Motor neuron (in vitro differentiated cells): ENCODE data around the gene GPR85. TPM values are rescaled to one million over a fixed set of nuclear protein-coding genes. Genes with fewer than 3 reads are reported as not detected.
A peak's percentile ranks its signal among the peaks of the same experiment; 100 is the strongest.
"Not testable (repeated sequence)": the region's sequence is repeated elsewhere in the genome, so short reads cannot be mapped to it uniquely, and the experiment has no call there.

Experiments used
- ATAC-seq, 8 experiments: fragments of 200-7000 bp; cut with Tn5 transposase; replicated peaks in 6 of 8; 2 replicates each; pipeline ENCODE4 v1.8.0; 2021; ENCODE audit warnings: mild to moderate bottlenecking in 8 of 8, moderate library complexity in 8 of 8
- H3K27ac ChIP-seq, 2 donors: fragments of 250-450 bp; sonication (Bioruptor Pico); 2 replicates each; pipeline ENCODE4 v1.9.0; 2021; ENCODE audit warnings: antibody characterized with exemption in 2 of 2, mild to moderate bottlenecking in 2 of 2, moderate library complexity in 1 of 2
- H3K4me1 ChIP-seq, 2 donors: fragments of 250-450 bp; sonication (Bioruptor Pico); replicated peaks in 1 of 2; 2 replicates each; pipeline ENCODE4 v1.6.1; 2021; ENCODE audit warnings: antibody characterized with exemption in 2 of 2, mild to moderate bottlenecking in 2 of 2, moderate library complexity in 1 of 2
- H3K4me3 ChIP-seq, 5 donors: fragments of 250-450 bp; sonication (Bioruptor Pico); 2 replicates each; pipeline ENCODE4 v1.9.0; 2021; ENCODE audit warnings: antibody characterized with exemption in 5 of 5, mild to moderate bottlenecking in 5 of 5, moderate library complexity in 4 of 5
- WGBS, 10 experiments: fragments of 450-650 bp; shearing (Covaris generic); methylation state at CpG; one replicate each; pipeline ENCODE4 v1.0.0; 2022; 5-methylcytosine and 5-hydroxymethylcytosine counted together
- in situ Hi-C, 9 experiments: fragments of 400-800 bp; cut with MboI; loops; one replicate each; pipeline ENCODE4 v1.15.0; 2021; ENCODE audit warnings: low sequenced_read_pairs in 9 of 9, low pct_unique_long_range_greater_than_20kb in 2 of 9; ENCODE audit not compliant: unreplicated experiment in 9 of 9
- total RNA-seq, 8 experiments: library from RNA; unstranded; fragments of 300-600 nt; gene quantifications; 2 replicates each; pipeline versions ENCODE4 v1.2.3 to v1.2.4, GENCODE V29; 2022

GPR85 gene
- total RNA-seq, 8 experiments from 2014 or later, result 4.5 to 34.1 (median 15.4) TPM

DNA sequence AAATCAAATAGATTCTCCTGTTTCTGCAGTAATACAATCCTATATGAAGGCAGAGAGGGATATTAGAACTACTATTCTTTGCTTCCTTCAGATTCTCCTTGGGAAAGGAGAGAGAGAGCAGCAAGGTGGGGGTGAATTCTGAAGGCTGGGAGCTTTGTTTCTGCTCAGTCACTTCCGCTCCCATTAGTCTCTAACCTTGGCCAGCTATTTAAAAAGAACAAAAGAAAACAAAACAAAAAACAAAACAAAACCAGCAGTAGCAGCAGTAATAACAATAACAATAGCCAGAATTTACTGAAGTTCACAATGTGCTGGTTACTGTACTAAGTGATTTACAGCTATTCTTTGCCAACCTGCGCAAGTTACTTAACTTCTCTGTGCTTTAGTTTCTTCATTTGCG, 9.9 kb downstream of the GPR85 start:
- Histone ChIP-seq H3K4me1 (peaks cover 10 to 36% of the 10 kb centered on the region in 2 donors), H3K4me3 (no peak overlapping the region), H3K27ac (no peak overlapping the region)
- peak in 1 of 8 experiments; percentile 30 for ATAC-seq
- WGBS, 10 experiments, result 80 to 100% (median 90%) methylated on average over 1 to 3 of the region's 3 CpGs; no CpG with 5 or more reads in 2 of the 10 experiments
- in situ Hi-C loops, result no loop called here

- peak in 2 of 8 experiments; percentile 44 to 59 for ATAC-seq
- WGBS, 10 experiments, result 0 to 86% (median 38%) methylated on average over 1 of the region's 1 CpG; no CpG with 5 or more reads in 1 of the 10 experiments
- in situ Hi-C loops, result no loop called here
- H3K4me1 ChIP-seq, result peaks cover 8 to 12% of the 10 kb centered on the region in 2 donors
- H3K27ac ChIP-seq, result no peak overlapping the region
- no peak overlapping the region for H3K4me3 ChIP-seq
Measured at GRCh38 chr7:113071465-113071864, 15.2 kb downstream of the GPR85 start.

DNA sequence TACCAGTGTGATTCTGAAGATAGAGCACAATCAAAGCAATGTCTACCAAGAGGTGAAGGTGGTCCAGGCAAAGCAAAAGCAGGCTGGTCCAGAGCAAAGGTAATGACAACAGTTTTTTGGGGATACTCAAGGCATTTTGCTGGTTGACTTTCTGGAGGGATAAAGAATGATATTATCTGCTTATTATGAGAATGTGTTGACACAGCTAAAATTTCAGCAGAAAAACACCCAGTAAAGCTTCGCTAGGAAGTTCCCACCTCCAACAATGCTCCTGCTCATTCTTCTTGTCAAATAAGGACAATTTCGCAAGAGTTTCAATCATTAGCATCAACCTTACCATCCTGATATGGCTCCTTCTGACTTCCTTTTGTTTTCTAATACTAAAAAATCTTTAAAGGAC, 24.1 kb downstream of the GPR85 start:
- in situ Hi-C loops, result no loop called here
- WGBS, 10 experiments, result 12 to 100% (median 80%) methylated on average over 1 to 2 of the region's 2 CpGs; no CpG with 5 or more reads in 1 of the 10 experiments
- H3K4me1 ChIP-seq, result no peaks in the 10 kb centered on the region
- ATAC-seq, result no peak
- no peak overlapping the region for H3K4me3 ChIP-seq
- H3K27ac ChIP-seq, result no peak overlapping the region

DNA sequence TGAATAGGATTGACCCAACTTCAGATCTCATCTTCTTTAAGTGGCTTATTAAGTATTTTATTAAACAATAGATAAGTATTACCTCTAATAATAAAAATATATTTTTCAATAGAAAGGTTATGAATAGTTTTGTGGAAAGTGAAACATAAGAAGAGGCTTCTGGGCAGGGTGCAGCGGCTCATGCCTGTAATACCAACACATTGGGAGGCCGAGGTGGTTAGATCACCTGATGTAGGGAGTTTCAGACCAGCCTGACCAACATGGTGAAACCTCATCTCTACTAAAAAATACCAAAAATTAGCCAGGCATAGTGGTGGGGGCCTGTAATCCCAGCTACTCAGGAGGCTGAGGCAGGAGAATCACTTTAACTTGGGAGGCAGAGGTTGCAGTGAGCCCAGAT, 26.5 kb downstream of the GPR85 start:
- WGBS, 10 experiments, result 7 to 100% (median 83%) methylated on average over 1 to 2 of the region's 2 CpGs; no CpG with 5 or more reads in 1 of the 10 experiments
- in situ Hi-C loops, result no loop called here
- H3K4me1 ChIP-seq, result no peaks in the 10 kb centered on the region
- no peak for ATAC-seq
- H3K4me3 ChIP-seq, result no peak overlapping the region
- H3K27ac ChIP-seq, result no peak overlapping the region

- WGBS, 10 experiments, result 0 to 100% (median 44%) methylated on average over 1 to 2 of the region's 2 CpGs; no CpG with 5 or more reads in 1 of the 10 experiments
- Histone ChIP-seq H3K27ac (no peak overlapping the region), H3K4me3 (no peak overlapping the region), H3K4me1 (no peaks in the 10 kb centered on the region)
- peak in 3 of 8 experiments; percentile 90 to 97 (median 91) for ATAC-seq
- in situ Hi-C loops, result no loop called here
Measured at GRCh38 chr7:113054938-113055337, 31.7 kb downstream of the GPR85 start.

GRCh38 chr7:113054272-113054671, 32.4 kb downstream of the GPR85 start:
- in situ Hi-C loops, H3K4me1 ChIP-seq, H3K27ac ChIP-seq, ATAC-seq, H3K4me3 ChIP-seq: not testable (repeated sequence)
- 28 to 92% (median 72%) methylated on average over 1 to 3 of the region's 3 CpGs; no CpG with 5 or more reads in 2 of the 10 experiments for WGBS, 10 experiments

DNA sequence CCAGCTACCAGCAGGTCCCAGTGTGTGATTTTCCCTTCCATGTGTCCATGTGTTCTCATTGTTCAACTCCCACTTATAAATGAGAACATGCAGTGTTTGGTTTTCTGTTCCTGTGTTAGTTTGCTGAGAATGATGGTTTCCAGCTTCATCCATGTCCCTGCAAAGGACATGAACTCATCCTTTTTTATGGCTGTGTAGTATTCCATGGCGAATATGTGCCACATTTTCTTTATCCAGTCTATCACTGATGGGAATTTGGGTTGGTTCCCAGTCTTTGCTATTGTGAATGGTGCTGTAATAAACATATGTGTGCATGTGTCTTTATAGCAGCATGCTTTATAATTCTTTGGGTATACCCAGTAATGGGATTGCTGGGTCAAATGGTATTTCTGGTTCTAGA, 37.4 kb downstream of the GPR85 start:
- in situ Hi-C loops, ATAC-seq, H3K4me1 ChIP-seq, H3K4me3 ChIP-seq, H3K27ac ChIP-seq: not testable (repeated sequence)
- WGBS, 10 experiments, result 63 to 86% methylated on average over 1 of the region's 1 CpG; no CpG with 5 or more reads in 8 of the 10 experiments

GRCh38 chr7:113046453-113046852, 40.2 kb downstream of the GPR85 start:
- Histone ChIP-seq H3K4me1 (no peaks in the 10 kb centered on the region), H3K4me3 (no peak overlapping the region), H3K27ac (no peak overlapping the region)
- 7 to 100% (median 41%) methylated on average over 1 to 2 of the region's 2 CpGs; no CpG with 5 or more reads in 1 of the 10 experiments for WGBS, 10 experiments
- in situ Hi-C loops, result no loop called here
- peak in 3 of 8 experiments; percentile 51 to 86 (median 77) for ATAC-seq

DNA sequence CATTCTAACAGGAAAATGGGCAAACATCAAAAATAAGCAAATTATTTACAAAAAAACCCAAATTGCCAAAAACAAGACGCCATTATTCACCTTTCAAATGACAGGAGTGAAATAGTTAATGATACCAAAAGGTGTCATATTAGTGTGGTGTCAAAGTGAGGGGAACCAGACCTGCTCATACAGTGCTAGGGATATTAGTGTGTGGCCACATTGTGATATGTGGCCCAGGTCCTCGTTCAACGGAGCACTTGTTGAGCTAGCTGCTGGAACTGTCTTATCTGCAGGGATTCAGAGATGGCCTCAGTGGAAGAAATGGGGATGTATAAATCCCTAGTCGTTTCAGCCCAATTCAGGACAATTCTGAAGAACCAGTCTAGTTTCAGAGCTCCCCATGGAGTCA, 41.2 kb downstream of the GPR85 start:
- no peak for ATAC-seq
- in situ Hi-C loops, result no loop called here
- 0 to 67% (median 18%) methylated on average over 1 to 4 of the region's 4 CpGs; no CpG with 5 or more reads in 2 of the 10 experiments for WGBS, 10 experiments
- no peak overlapping the region for H3K4me3 ChIP-seq
- no peak overlapping the region for H3K27ac ChIP-seq
- no peaks in the 10 kb centered on the region for H3K4me1 ChIP-seq

DNA sequence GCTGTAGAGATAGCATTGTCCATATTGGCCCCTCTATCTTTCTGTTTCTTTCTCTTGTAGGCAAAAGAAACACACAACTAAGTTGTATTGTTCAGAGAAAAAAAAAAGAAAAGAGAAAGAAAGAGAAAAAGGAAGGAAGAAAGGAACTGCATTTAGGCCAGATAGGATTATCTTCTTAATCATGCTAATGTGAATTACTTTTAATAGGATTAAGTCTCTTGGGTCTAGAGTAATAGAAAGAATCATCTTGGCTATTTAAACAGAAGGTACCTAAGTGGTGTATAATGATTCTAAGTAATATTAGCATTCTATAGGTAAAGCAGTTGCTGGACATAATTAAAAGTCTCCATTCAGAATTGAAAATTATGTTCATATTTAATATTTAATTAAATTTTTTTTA, 42.2 kb downstream of the GPR85 start:
- no peak for ATAC-seq
- Histone ChIP-seq H3K4me1 (no peaks in the 10 kb centered on the region), H3K4me3 (no peak overlapping the region), H3K27ac (no peak overlapping the region)
- in situ Hi-C loops, result no loop called here

GRCh38 chr7:113040849-113041248, 45.8 kb downstream of the GPR85 start:
- no peak for ATAC-seq
- in situ Hi-C loops, result no loop called here
- Histone ChIP-seq H3K4me3 (no peak overlapping the region), H3K27ac (no peak overlapping the region), H3K4me1 (no peaks in the 10 kb centered on the region)

GRCh38 chr7:113033959-113034358, 52.7 kb downstream of the GPR85 start:
- Histone ChIP-seq H3K27ac (no peak overlapping the region), H3K4me3 (no peak overlapping the region), H3K4me1 (no peaks in the 10 kb centered on the region)
- WGBS, 10 experiments, result 0 to 66% (median 31%) methylated on average over 1 to 2 of the region's 2 CpGs; no CpG with 5 or more reads in 1 of the 10 experiments
- ATAC-seq, result no peak
- in situ Hi-C loops, result no loop called here
